NCI-H748 (cell line): Measurements from ENCODE around the gene HBB.

Experiments
- DNase-seq: peaks from one replicate; lab custom pipeline; 2025; ENCODE audit not compliant: unreplicated experiment; lab: John Stamatoyannopoulos, UW

HBB gene

GRCh38 chr11:5228124-5228523 lies 1.3 kb upstream of the HBB start:
- no peak for DNase-seq

- no peak for DNase-seq
These were observed 810 bp upstream of the HBB start for GRCh38 chr11:5227681-5228080.

- DNase-seq: no peak
These were observed 1.4 kb downstream of the HBB start for GRCh38 chr11:5225480-5225871.

- no peak for DNase-seq
These were observed 2.1 kb downstream of the HBB start for GRCh38 chr11:5224538-5225479.

DNA sequence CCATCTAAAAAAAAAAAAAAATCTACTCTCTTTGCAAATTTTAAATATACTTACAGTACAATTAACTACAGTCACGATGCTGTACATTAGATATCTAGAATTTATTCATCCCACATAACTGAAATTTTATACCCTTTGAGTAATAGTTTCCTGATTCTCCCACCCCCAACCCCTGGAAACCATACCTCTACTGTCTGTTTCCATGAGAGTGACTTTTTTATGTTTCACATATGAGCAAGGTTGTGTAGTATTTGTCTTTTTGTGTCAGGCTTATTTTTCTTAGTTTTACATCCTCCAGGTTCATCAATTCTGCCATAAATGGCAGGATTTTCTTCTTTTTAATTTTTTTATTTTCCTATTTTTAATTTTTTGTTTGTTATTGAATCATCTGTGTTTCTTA lies 3.2 kb downstream of the HBB start:
- no peak for DNase-seq

GRCh38 chr11:5223146-5223545 lies 3.7 kb downstream of the HBB start:
- no peak for DNase-seq

DNA sequence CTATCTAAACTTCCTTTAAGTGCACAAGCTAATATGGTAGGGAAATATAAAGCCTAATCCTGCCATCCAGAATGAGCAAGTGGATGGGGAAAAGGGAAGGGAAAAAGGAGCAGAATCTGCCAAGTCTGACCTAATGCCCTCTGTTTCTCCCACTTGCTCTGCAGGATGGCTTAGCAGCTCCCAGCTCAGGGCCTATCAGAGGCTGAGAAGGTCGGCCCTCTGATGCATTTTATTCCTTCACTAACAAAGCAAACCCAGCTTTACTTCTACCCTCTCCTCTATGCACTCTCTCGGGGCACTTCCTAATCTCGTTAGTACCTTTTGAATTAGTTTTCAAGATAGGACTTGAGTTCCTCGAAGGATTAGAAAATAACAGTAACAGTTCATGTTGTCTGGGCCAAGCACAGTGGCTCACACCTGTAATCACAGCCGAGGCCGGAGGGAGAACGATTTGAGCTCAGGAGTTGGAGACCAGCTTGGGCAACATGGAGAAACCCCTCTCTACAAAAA lies 16.4 kb downstream of the HBB start:
- DNase-seq: no peak

GRCh38 chr11:5204787-5205186 lies 22.1 kb downstream of the HBB start:
- peak; percentile 34 for DNase-seq

- no peak for DNase-seq
These were observed 23.5 kb downstream of the HBB start for GRCh38 chr11:5203366-5203765.

DNA sequence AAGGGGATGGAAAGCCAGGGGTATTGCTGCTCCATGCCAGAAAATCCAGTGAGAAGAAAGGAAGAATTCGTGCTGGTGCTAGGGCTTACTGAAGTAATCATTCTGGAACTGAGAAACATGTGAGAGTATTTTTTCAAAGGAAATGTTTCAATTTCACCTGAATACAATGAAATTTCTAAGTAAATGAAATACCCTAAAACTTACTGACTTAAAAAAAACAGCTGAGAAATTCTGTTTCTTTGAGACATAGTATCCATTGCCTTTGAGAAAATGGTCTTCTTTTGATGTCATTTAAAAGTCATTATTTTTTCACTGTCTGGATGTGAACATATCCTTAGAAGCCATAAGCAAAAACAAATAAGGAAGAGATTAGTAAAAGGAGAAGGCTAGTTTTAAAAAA lies 26.3 kb downstream of the HBB start, which contains the start of gene OR51V1:
TSS of gene OR51V1 (minus strand) at position 101 of the 400 bp plus-strand sequence. CDS start at position 101, 0 bp downstream.
- DNase-seq: no peak

DNA sequence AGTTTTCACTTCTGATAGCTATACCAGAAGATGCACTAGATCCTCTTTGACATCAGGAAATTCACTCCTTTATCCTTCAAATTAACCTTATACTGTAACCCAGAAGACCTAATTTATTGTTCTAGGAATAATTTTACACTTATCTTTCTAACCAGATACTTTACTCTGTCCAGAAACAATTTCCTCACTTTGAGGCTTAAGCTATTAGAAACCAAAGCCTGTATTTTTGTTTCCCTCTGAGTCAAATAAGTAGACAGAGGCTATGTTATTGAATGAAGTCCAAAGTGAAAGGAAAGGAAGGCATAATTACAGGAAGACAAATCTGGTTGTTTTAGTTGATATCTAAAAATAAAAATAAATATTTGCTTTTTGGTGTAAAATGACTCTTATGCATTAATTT lies 28.6 kb downstream of the HBB start:
- DNase-seq: no peak

GRCh38 chr11:5197536-5197935 lies 29.3 kb downstream of the HBB start:
- no peak for DNase-seq

GRCh38 chr11:5196731-5197130 lies 30.1 kb downstream of the HBB start:
- DNase-seq: no peak

DNA sequence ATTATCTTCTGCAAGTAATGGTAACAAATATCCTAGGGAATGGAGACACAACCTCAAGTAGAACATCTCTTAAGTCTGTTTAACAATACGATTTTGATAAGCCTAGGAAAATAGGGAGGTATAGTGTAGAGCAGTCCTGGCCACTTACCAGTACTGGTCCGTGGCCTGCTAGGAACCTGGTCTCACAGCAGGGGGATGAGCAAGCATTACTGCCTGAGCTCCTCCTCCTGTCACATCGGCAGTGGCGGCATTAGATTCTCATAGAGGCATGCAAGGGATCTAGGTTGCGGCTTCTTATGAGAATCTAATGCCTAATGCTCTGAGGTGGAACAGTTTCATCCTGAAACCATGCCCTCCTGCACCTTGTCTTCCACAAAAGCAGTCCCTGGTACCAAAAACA lies 30.8 kb downstream of the HBB start:
- DNase-seq: no peak

DNA sequence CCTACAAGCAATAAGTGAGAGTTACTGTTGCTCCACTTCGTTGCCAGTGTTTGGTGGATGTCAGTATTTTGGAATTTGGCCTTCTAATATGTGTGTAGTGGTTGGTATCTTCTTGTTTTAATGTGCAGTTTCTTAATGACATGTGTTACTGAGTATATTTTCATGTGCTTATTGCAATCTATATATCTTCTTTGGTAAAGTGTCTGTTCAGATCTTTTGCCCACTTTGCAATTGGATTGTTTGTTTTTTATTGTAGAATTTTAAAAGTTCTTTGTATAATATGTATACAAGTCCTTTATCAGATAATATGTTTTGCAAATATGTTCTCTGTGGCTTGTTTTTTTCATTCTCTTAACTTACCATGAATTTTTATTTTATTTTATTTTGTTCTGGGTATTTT lies 34.1 kb downstream of the HBB start:
- DNase-seq: no peak

DNA sequence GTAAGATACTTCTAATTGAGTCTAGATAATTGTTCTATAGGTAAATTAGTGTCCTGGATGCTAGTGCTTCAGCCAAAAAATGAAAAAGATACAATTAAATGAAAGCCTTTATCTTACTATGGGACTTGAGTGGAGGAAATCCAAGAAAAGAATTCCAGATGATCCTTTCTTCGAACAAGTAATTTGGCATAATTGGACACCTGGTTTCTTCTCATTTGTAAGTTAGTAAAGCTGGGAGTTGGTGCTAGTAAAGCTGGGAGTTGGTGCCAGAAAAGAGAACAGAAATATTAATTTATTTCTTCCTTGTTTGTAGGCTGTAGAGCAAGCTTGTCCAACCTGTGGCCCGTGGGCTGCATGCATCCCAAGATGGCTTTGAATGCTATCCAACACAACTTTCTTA lies 38.7 kb downstream of the HBB start:
- DNase-seq: no peak

DNA sequence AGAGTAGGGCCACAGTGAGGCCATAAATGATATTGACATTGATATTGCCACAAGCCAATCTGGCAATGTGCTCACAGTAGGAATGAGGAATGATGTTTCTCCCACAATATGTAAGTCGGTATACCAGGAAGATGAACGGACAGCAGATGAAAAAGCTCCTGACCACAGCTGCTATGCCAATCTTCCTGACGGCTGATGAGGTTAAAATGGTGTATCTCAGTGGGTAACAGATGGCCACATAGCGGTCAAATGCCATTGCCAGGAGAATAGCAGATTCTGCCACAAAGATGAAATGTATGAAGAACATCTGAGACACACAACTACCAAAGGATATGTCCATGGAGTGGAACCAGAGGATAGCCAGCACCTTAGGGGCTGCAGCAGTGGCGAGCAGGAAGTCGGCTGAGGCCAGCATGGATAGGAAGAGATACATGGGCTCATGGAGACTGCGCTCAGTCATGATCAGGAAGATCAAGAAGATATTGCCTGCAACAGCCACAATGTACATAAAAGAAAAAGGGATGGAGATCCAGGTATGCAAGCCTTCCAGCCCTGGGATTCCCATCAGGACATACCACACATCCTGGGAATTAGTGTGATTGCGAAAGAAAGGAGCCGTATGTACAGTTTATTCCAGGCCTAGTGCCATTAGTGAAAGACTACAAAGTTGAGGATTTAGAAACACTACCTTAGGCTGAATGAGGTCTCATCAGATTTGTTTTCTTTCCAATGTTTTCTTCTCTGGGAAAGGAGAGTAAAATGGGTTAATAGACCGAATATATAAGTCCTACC lies 48.6 kb downstream of the HBB start:
- DNase-seq: no peak
